TTC549 (cell line): ENCODE results near the gene ATG16L1.

Experiments
- FAIRE-seq: peaks from 2 replicates; lab custom pipeline; 2012; peaks lifted over from hg19 to GRCh38; lab: Jason Lieb, UNC

Gene ATG16L1

GRCh38 chr2:233295891-233296290 is 44.4 kb downstream of the ATG16L1 start:
- no peak for FAIRE-seq

- FAIRE-seq, result no peak
Observed at GRCh38 chr2:233297076-233297475, 45.6 kb downstream of the ATG16L1 start.

- no peak for FAIRE-seq
Observed at GRCh38 chr2:233300401-233300800, 48.9 kb downstream of the ATG16L1 start.

- FAIRE-seq, result no peak
Observed at GRCh38 chr2:233301248-233301647, 49.8 kb downstream of the ATG16L1 start.

GRCh38 chr2:233301811-233302210 is 50.3 kb downstream of the ATG16L1 start:
- no peak for FAIRE-seq

- no peak for FAIRE-seq
Observed at GRCh38 chr2:233303252-233303651, 51.8 kb downstream of the ATG16L1 start.

GRCh38 chr2:233307565-233307964 is 56.1 kb downstream of the ATG16L1 start, which contains the start of gene SAG:
TSS of gene SAG (plus strand) at chr2:233307816. CDS start at chr2:233309190, 1,374 bp downstream.
- no peak for FAIRE-seq

- FAIRE-seq, result no peak
Observed at GRCh38 chr2:233311241-233311926, 59.9 kb downstream of the ATG16L1 start.

- FAIRE-seq, result no peak
Observed at GRCh38 chr2:233312874-233313273, 61.4 kb downstream of the ATG16L1 start.

GRCh38 chr2:233314180-233314925 is 62.9 kb downstream of the ATG16L1 start:
- FAIRE-seq, result no peak

- FAIRE-seq, result no peak
Observed at GRCh38 chr2:233317196-233317943, 65.9 kb downstream of the ATG16L1 start.

GRCh38 chr2:233319256-233319655 is 67.8 kb downstream of the ATG16L1 start:
- no peak for FAIRE-seq

- no peak for FAIRE-seq
Observed at GRCh38 chr2:233320470-233320869, 69.0 kb downstream of the ATG16L1 start.

GRCh38 chr2:233321166-233321565 is 69.7 kb downstream of the ATG16L1 start:
- FAIRE-seq, result no peak

- no peak for FAIRE-seq
Observed at GRCh38 chr2:233323851-233324250, 72.4 kb downstream of the ATG16L1 start.

GRCh38 chr2:233325256-233325655 is 73.8 kb downstream of the ATG16L1 start:
- FAIRE-seq, result no peak

GRCh38 chr2:233325814-233326213 is 74.3 kb downstream of the ATG16L1 start:
- FAIRE-seq, result no peak

- no peak for FAIRE-seq
Observed at GRCh38 chr2:233326500-233326899, 75.0 kb downstream of the ATG16L1 start.

GRCh38 chr2:233328922-233329321 is 77.4 kb downstream of the ATG16L1 start:
- no peak for FAIRE-seq

- FAIRE-seq, result no peak
Observed at GRCh38 chr2:233329489-233330135, 78.1 kb downstream of the ATG16L1 start.

- no peak for FAIRE-seq
Observed at GRCh38 chr2:233331536-233331935, 80.1 kb downstream of the ATG16L1 start.

GRCh38 chr2:233332125-233332524 is 80.7 kb downstream of the ATG16L1 start:
- no peak for FAIRE-seq
